SH-SY5Y (cell line): ENCODE results near the gene SDHB.

Source experiments
- GATA2 ChIP-seq: IDR thresholded peaks from 2 replicates; pipeline ENCODE4 v1.6.1; 2011; ENCODE audit warnings: mild to moderate bottlenecking, low read depth, low read length
- GATA3 ChIP-seq: IDR thresholded peaks from 2 replicates; pipeline ENCODE4 v1.6.1; 2011; ENCODE audit warnings: low read depth, mild to moderate bottlenecking, low read length, moderate library complexity

GRCh38 chr1:16992102-16992501, 61.7 kb downstream of the SDHB start:
- TF ChIP-seq GATA3 (no peak), GATA2 (no peak)
